Measurements from ENCODE around the gene RNF19B.

- TF ChIP-seq CTCF (IDR thresholded peaks at IDR 0.05 in 2 of 3, conservative IDR thresholded peaks at IDR 0.05 in 1 of 3; ENCODE audit: borderline replicate concordance in 1 of 3, insufficient read depth in 1 of 3, low read depth in 2 of 3, low read length in 2 of 3), result no peak
- no peak for TF ChIP-seq SP1 (IDR thresholded peaks at IDR 0.05; ENCODE audit: low read depth)
- TF ChIP-seq JUND (IDR thresholded peaks at IDR 0.05), result no peak
- TF ChIP-seq RAD21 (IDR thresholded peaks at IDR 0.05; ENCODE audit: low read depth), result no peak
- TF ChIP-seq POLR2A (IDR thresholded peaks at IDR 0.05; ENCODE audit: borderline replicate concordance, extremely low read depth, insufficient read depth, insufficient read length), result no peak
- TF ChIP-seq EZH2 (IDR thresholded peaks at IDR 0.05), result no peak
- TF ChIP-seq POLR2AphosphoS5 (IDR thresholded peaks at IDR 0.05; ENCODE audit: low read depth, low read length), result no peak
These were observed 18.2 kb downstream of the RNF19B start for GRCh38 chr1:32946413-32946812.

Data from HCT116 (cell line).